ENCODE results near the gene HDGFL3.

- TF ChIP-seq CTCF (IDR thresholded peaks at IDR 0.05) = no peak
- TF ChIP-seq POLR2AphosphoS5 (IDR thresholded peaks at IDR 0.05; ENCODE audit: low read depth, low read length) = no peak
- TF ChIP-seq TCF7L2 (IDR thresholded peaks at IDR 0.05; ENCODE audit: low read depth, low read length) = no peak
- no peak for TF ChIP-seq SIN3A (IDR thresholded peaks at IDR 0.05; ENCODE audit: borderline replicate concordance, insufficient read depth, low read depth, low read length)
Observed at GRCh38 chr15:83082730-83083386, 124.8 kb downstream of the HDGFL3 start.

Measured in Panc1 (cell line).